HL-60 (cell line): ENCODE data around the gene SEBOX.

Experiments
- DNase-seq, 2 experiments: peaks; one replicate each; pipeline ENCODE4 v3.0.0-alpha.2; 2010 to 2020; ENCODE audit warnings: low read depth in 1 of 2, low spot score in 1 of 2
- H3K27ac ChIP-seq: fragments of 250-450 bp; sonication (Bioruptor Pico); replicated peaks from 2 replicates; pipeline ENCODE4 v1.5.1; 2020; ENCODE audit warnings: mild to moderate bottlenecking, moderate library complexity
- H3K27me3 ChIP-seq: fragments of 250-450 bp; sonication (Bioruptor Pico); 2 replicates; pipeline ENCODE4 v1.5.1; 2021; ENCODE audit warnings: mild to moderate bottlenecking, moderate library complexity; ENCODE audit not compliant: insufficient read depth, poor library complexity, severe bottlenecking
- H3K4me3 ChIP-seq: replicated peaks from 2 replicates; pipeline ENCODE4 v1.5.1; 2011; ENCODE audit warnings: mild to moderate bottlenecking, control low read depth, low read length; ENCODE audit not compliant: insufficient read depth
- GABPA ChIP-seq: IDR thresholded peaks from 2 replicates; pipeline ENCODE4 v1.6.1; 2012; ENCODE audit warnings: low read depth
- POLR2AphosphoS5 ChIP-seq: IDR thresholded peaks from 2 replicates; pipeline ENCODE4 v1.6.1; 2012; ENCODE audit warnings: low read depth
- REST ChIP-seq: IDR thresholded peaks from 2 replicates; pipeline ENCODE4 v1.6.1; 2012; ENCODE audit warnings: low read depth; ENCODE audit not compliant: insufficient replicate concordance
- SPI1 ChIP-seq: IDR thresholded peaks from 2 replicates; pipeline ENCODE4 v1.6.1; 2012; ENCODE audit warnings: low read depth, mild to moderate bottlenecking, borderline replicate concordance
- TF ChIP-seq, protein P1 (sequence below): IDR thresholded peaks from one replicate; pipeline ENCODE4 v1.5.1; 2011; ENCODE audit warnings: low read length, control low read depth, inconsistent platforms; ENCODE audit not compliant: insufficient read depth

The SEBOX gene

DNA sequence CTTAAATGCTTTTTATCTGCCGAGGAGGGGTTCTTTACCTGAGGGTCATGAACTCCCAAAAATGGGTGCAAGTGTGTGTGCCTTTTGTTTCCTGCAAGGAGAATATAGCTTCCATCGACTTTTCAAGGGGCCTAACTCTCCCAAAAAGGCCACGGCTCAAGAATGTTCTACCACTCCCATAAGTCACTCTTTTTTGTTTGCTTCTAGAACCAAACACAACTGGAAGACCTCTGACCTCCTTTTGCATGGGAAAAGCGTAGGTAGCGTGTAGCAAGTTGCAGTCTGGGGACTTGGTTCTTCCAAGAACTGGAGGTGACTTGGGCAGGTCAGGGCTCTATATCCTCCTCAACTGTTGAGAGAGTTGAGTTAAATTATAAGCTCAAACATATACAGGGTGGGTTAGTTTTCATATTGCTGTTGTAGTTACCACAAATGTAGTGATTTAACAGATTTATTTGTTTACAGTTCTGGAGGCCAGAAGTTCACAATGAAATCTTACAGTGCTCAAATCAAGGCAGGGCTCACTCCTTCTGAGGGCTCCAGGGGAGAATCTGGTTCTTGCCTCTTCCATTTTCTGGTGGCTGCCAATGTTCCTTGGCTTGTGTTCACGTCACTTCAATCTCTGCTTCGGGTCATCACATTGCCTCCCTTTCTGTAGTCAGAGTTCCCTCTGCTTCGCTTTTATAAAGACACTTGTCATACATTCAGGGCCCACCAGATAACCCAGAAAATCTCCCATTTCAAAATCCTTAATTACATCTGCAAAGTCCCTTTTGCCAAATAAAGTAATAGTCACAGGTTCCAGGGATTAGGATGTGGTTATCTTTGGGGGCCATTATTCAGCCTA, 44.6 kb downstream of the SEBOX start:
- Histone ChIP-seq H3K27ac (no peak overlapping the region; the same call in 1 of the 2 replicates), H3K4me3 (peak overlapping the region; percentile 89), H3K27me3 (no peaks in the 10 kb centered on the region)
- DNase-seq: no peak
- TF ChIP-seq GABPA (no peak), REST (no peak), SPI1 (no peak), POLR2AphosphoS5 (no peak)
- TF ChIP-seq, protein P1, sequence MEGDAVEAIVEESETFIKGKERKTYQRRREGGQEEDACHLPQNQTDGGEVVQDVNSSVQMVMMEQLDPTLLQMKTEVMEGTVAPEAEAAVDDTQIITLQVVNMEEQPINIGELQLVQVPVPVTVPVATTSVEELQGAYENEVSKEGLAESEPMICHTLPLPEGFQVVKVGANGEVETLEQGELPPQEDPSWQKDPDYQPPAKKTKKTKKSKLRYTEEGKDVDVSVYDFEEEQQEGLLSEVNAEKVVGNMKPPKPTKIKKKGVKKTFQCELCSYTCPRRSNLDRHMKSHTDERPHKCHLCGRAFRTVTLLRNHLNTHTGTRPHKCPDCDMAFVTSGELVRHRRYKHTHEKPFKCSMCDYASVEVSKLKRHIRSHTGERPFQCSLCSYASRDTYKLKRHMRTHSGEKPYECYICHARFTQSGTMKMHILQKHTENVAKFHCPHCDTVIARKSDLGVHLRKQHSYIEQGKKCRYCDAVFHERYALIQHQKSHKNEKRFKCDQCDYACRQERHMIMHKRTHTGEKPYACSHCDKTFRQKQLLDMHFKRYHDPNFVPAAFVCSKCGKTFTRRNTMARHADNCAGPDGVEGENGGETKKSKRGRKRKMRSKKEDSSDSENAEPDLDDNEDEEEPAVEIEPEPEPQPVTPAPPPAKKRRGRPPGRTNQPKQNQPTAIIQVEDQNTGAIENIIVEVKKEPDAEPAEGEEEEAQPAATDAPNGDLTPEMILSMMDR: no peak

- TF ChIP-seq POLR2AphosphoS5 (no peak), SPI1 (no peak), GABPA (no peak), REST (no peak)
- TF ChIP-seq, protein P1: no peak
- no peaks in the 10 kb centered on the region for H3K27me3 ChIP-seq
- H3K27ac ChIP-seq: peak overlapping the region; percentile 83
- DNase-seq: no peak
- H3K4me3 ChIP-seq: peak overlapping the region; percentile 89
Observed at GRCh38 chr17:28319598-28319935, 45.4 kb downstream of the SEBOX start.

- Histone ChIP-seq H3K4me3 (peak within 1 kb of the TSS; percentile 89), H3K27ac (peak within 1 kb of the TSS; percentile 83), H3K27me3 (no peaks in the 10 kb centered on the region)
- peak; percentile 97 to 98 for DNase-seq
- TF ChIP-seq POLR2AphosphoS5 (peak; percentile 95), REST (peak; percentile 57), GABPA (no peak), SPI1 (no peak; the same call in 1 of the 2 replicates)
- TF ChIP-seq, protein P1: no peak
Observed at GRCh38 chr17:28318759-28319597, 46.0 kb downstream of the SEBOX start, which contains the start of gene TMEM97. TMEM97 (plus strand) TSS chr17:28319200; CDS start chr17:28319240, 40 bp downstream.
